Brain pericyte (primary cell): Measurements from ENCODE around the gene PCNT.
"Not testable (repeated sequence)": the region's sequence is repeated elsewhere in the genome, so short reads cannot be mapped to it uniquely, and the experiment has no call there.

ENCODE experiments used
- DNase-seq: peaks from one replicate; pipeline ENCODE4 v3.0.0-alpha.2; 2012; ENCODE audit warnings: low read depth, low spot score

PCNT gene

DNA sequence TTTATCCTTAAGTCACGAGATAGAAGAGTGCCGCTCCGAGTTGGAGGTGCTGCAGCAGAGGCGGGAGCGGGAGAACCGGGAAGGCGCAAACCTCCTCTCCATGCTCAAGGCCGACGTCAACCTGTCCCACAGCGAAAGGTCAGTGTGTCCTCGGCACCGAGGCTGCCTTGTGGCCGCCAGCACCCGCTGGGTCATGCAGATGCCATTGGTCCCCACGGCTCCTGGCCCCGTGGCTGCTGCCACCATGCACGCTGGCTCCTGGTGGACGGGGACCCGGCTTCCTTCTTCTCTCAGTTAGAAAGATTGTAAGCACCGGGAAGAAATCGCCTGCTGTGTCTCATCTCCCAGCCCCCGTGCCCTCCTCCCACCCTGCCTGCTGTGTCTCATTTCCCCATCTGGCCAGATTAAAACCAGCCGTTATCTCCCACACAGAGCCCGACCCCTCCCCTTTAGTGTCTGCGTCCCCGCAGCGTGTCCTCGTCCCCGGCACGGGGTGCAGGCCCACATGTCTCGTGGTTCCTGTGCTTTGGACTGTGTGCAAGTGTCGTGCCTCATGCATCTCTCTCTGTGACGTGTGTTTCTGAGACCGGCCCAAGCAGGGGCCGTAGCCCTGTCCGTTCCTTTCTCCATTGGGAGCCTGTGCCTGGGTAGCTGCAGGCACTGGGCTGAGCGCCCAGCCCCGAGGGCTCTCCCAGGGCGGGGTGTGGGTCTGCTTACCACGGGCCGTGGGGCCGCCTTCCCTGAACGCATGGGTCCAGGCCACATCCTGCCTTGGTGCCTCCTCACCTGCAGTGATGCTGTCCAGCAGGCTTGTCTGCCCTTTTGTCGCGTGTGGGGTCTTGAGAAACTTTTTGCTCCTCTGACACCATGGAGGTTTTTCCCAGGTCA lies 62.1 kb downstream of the PCNT start:
- DNase-seq, result no peak

GRCh38 chr21:46386734-46387088 lies 62.8 kb downstream of the PCNT start:
- no peak for DNase-seq

- no peak for DNase-seq
Observed at GRCh38 chr21:46388206-46388880, 64.4 kb downstream of the PCNT start.

GRCh38 chr21:46388896-46389295 lies 64.9 kb downstream of the PCNT start:
- DNase-seq, result no peak

- no peak for DNase-seq
Observed at GRCh38 chr21:46390603-46391545, 66.9 kb downstream of the PCNT start.

DNA sequence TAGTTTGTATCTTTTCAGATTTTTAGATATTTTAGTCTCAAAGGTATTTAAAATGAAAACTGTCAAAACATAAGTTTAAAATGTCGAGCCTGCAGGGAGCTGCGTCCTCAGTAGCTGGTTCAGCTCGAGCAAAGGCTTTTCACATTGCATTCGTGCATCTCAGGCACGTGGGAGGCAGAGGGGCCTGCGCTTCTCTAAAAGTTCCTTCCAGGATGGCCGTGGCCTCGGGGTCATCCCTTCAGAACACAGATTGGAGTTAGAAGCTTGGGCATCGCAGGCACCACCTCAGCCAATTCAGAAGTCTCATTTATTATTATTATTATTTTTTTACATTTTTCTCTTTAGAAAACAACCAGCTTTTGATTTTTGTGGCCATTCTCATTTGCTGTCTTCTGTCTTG lies 67.8 kb downstream of the PCNT start:
- no peak for DNase-seq

- DNase-seq, result no peak
Observed at GRCh38 chr21:46392921-46393320, 69.0 kb downstream of the PCNT start.

DNA sequence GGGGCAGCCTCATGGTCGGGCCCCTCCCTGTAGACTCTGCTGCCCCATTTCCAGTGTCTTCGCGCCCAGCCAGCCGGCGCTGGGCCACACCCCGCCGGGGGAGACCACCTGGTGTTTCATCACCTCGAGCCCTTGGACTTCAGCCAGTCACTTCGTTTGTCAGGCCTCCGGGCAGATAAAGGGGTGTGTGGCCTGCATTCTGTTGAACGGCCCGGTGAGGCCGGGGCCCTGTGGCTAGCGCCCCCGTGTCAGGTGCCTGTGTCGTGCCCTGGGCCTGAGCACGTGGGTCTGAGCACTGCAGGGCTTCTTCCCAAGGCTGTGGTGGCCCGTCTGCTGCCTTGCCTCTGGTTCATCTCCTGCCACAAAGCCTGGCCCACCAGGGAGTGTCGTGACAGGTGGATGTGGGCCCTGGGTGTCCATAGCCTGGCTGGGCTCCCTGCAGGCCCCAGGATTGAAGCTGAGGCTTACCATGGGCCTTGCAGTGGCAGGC lies 69.5 kb downstream of the PCNT start:
- DNase-seq, result no peak

GRCh38 chr21:46393941-46394594 lies 70.1 kb downstream of the PCNT start:
- DNase-seq, result no peak

DNA sequence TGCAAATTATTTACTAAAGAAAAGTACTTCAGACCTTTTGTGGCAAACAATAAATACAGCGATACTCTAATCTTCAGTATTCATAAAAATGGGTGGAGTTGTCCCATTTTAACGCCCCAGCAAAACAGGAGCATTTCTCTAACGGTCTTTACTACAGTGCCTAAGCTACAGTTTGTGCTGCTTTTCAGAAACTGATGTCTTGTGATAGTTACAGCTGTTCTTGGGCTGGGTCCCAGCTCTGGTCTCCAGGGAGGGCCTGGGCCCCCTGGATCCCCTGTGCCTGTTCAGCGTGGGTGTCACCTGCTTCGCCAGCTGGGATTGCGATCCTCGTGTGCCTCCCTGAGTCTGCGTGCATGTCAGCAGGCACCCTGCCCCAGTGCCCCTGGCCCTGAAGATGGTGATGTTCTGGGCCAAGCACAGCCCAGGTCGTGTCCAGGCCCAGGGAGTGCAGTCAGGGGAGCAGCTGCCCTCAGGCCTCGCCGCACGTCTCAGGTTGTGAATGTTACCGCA lies 70.7 kb downstream of the PCNT start:
- DNase-seq, result no peak

- DNase-seq, result no peak
Observed at GRCh38 chr21:46397211-46397905, 73.4 kb downstream of the PCNT start.

DNA sequence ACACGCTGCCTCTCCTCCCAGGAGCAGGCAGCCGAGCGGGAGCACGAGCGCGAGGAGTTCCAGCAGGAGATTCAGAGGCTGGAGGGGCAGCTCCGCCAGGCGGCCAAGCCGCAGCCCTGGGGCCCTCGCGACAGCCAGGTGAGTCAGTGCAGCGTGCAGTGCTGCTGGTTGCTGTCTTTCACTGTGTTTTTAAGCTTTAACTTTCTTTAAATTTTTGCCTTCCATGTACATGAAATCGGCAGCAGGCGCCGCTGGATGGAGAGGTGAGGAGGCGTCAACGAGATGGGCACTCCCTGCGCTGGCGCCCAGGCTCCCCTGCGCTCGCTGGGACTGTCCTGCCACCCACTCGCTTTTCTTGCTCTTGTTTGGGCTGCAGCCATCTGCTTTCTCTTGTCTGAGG lies 74.0 kb downstream of the PCNT start:
- DNase-seq, result no peak

- no peak for DNase-seq
Observed at GRCh38 chr21:46399129-46399528, 75.2 kb downstream of the PCNT start.

DNA sequence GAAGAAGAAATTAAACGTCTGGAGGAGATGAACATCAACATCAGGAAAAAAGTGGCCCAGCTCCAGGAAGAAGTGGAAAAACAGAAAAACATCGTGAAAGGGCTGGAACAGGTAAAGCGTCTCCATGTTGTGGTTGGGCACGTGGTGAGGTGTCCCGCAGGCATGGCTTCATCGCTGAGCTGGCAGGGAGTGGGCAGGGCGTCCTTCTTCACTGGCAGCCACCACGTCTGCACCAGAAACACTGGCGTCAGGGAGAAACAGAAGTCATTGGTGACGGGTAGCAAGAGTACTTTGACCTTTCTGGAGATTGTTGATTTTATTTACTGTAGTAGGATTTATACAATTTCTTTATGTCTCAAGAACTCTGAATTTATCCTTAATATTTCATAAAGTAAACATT lies 75.7 kb downstream of the PCNT start:
- no peak for DNase-seq

GRCh38 chr21:46401186-46401910 lies 77.4 kb downstream of the PCNT start:
- no peak for DNase-seq

- DNase-seq, result no peak
Observed at GRCh38 chr21:46402421-46402820, 78.5 kb downstream of the PCNT start.

GRCh38 chr21:46403234-46403811 lies 79.4 kb downstream of the PCNT start:
- not testable (repeated sequence) for DNase-seq

DNA sequence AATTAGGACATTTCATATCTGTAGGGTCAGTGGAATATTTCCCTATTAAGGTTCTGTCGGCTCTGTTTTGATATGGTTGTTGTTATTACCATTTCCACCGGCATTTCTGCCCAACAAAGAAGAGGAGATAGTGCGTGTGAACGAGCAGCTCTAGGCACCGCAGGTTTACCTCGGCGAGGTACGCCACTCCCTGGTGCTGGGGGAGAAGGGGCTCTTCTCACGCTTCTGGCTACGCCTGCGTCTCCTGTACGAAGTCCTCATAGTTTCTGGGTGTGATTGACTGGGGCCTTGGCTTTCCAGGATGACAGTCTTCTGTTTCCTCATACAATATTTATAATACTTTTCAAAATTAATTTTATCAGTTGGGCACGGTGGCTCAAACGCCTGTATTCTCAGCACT lies 80.3 kb downstream of the PCNT start:
- DNase-seq, result no peak

DNA sequence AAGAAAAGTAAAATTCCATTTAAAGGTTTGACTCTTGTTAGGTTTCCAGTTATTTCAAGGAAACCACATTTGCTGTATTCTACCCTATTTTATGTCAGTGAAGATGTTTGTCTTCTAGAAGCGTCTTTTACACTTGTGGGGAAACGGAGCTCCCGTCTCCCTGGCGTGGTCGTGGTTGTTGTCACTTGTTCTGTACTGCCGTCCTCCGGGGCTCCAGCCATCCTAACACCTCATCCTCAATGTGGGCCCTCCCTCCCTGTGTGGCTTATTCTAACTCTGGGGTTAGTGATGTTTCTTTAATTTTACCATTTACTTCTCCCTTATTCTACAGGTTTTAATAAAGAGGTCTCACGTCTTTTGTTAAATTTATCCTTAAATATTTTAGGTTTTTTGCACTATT lies 82.0 kb downstream of the PCNT start:
- DNase-seq, result no peak
